Stimulated activated CD4-positive, alpha-beta T cell treated with anti-CD3 and anti-CD28 coated beads, Interleukin-12 subunit alpha, Interleukin-12 subunit beta, amount 100 ng/mL, for 4 hours (primary cell): ENCODE measurements around the gene TRIM29.
"Not testable (repeated sequence)": the region's sequence is repeated elsewhere in the genome, so short reads cannot be mapped to it uniquely, and the experiment has no call there.

Experiments used
- DNase-seq: peaks from one replicate; pipeline ENCODE4 v3.0.0-alpha.2; 2020

The TRIM29 gene, protein sequence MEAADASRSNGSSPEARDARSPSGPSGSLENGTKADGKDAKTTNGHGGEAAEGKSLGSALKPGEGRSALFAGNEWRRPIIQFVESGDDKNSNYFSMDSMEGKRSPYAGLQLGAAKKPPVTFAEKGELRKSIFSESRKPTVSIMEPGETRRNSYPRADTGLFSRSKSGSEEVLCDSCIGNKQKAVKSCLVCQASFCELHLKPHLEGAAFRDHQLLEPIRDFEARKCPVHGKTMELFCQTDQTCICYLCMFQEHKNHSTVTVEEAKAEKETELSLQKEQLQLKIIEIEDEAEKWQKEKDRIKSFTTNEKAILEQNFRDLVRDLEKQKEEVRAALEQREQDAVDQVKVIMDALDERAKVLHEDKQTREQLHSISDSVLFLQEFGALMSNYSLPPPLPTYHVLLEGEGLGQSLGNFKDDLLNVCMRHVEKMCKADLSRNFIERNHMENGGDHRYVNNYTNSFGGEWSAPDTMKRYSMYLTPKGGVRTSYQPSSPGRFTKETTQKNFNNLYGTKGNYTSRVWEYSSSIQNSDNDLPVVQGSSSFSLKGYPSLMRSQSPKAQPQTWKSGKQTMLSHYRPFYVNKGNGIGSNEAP

DNA sequence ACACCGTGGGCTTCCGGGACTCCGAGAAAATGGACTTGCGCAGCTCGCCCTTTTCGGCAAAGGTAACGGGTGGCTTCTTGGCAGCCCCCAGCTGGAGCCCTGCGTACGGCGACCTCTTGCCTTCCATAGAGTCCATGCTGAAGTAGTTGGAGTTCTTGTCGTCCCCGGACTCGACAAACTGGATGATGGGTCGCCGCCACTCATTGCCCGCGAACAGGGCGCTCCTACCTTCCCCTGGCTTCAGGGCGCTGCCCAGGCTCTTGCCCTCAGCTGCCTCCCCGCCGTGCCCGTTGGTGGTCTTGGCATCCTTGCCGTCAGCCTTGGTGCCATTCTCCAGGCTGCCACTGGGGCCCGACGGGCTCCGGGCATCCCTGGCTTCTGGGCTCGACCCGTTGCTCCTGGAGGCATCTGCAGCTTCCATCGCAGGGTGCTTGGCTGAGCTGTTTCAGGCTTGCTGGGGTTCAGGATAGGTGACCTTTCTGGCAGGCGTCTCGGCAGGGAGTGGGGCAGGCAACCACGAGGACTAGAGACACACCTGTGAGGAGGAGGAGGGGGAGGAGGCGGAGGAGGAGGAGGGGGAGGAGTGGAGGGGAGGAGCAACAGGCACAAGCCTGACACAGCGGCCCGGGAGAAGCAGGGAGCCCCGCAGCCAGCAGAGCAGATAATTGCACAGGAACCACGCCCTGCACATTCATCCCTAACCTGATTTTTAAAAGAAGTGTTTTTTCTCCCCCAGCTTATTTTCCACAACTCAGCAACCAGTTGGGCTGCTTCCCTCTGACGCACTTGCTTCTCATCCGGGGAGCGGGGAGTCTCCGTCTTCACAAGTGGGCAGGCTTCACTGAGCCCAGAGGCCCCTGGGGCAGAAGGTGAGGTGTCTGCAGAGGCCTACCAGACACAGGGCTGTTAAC lies at the start of gene TRIM29:
TSS of gene TRIM29 (minus strand) at position 503 of the 911 bp plus-strand sequence. CDS start at position 421, 82 bp downstream.
- DNase-seq, result no peak

DNA sequence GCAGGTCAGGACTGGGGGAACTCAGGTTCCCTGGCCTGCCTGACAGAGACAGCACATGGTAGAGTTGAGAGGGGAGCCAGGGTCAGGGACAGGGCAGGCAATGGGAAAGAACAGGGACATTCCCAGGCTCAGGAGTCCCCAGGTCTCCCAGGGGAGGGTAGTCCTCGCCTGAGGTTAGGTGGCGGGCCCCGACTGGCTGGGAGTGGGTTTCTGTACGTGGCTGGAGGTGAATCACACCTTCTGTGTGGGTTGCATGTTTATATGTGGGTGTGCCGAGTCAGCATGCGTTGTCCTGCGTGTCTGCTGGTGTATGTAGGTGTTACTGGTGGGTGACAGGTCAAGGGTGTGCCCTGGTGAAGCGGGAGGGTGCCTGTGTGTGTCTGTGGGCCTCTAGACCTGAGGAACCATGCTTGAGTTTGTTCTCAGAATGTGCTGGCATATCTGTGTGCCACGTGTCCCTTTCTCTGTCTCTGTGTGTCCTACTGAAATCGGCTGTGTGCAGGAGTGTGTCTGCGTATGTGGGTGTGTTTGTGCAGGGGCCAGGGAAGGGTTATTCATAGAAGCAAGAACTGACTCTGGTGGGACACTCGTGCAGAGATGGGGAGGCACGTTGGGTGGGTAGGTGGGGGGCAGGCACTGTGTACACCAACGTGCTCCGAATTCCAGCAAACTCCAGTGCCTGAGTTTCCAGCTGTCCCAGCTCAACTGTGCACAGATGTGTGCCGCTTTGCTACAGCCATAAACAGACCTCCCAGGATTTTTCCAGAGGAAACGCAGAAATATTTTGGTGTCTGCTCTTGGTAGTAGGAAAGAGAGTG lies 49.1 kb upstream of the TRIM29 start:
- DNase-seq, result no peak

DNA sequence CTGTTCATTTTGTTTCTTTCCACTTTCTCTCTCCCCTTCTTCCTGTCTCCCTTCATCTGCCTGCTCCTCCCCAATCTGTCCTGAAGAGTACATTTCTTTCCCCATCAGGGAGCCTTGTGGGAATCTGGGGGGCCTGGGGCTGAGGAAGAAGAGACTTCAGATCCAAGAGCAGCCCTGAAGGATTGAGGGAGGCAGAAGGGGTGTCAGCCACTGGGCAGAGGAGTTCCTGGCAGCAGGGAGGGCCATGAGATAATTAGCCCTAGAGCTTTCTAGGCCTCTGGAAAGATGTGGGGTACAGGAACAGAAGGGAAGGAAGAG lies 48.5 kb upstream of the TRIM29 start:
- no peak for DNase-seq

GRCh38 chr11:120185706-120186455 lies 48.0 kb upstream of the TRIM29 start:
- no peak for DNase-seq

DNA sequence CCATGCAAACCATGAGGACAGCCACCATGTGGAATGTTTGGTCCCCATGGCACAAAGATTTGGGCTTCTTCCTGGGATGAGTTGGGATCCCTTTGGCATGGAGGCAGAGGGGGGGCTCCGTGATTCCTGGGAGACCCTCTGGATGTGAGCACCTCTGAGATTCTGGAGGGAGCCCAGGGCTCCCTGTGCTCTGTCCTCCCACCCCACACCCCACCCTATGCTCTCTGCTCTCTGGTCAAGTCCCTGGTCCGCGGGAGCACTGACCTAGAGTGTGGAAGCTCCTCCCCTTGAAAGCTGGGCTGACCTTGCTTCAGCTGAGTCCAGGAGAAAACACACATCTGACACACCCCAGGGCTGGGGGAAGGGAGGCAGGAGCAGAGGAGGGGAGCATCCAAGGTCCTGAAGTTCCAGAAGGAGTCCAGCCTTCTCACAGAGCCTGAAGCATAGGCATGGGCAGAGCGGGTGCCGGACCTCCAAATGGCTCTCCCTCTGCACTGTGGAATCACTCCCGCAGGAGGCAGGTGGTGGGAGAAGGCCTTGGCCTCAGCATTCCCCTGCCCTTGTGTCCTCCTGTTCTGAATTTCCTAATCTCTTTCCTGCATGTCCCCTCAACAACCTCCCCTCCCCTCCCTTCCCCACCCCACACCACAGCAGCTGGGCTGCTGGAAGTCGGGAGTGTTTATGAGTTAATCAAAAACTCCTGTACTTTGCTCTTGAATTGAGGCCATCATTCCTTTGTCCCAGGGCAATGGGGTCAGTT lies 47.2 kb upstream of the TRIM29 start:
- no peak for DNase-seq

- DNase-seq, result no peak
These were observed 46.5 kb upstream of the TRIM29 start for GRCh38 chr11:120184371-120184945.

GRCh38 chr11:120183701-120184141 lies 45.8 kb upstream of the TRIM29 start:
- DNase-seq, result no peak

GRCh38 chr11:120182790-120183491 lies 45.0 kb upstream of the TRIM29 start:
- no peak for DNase-seq

DNA sequence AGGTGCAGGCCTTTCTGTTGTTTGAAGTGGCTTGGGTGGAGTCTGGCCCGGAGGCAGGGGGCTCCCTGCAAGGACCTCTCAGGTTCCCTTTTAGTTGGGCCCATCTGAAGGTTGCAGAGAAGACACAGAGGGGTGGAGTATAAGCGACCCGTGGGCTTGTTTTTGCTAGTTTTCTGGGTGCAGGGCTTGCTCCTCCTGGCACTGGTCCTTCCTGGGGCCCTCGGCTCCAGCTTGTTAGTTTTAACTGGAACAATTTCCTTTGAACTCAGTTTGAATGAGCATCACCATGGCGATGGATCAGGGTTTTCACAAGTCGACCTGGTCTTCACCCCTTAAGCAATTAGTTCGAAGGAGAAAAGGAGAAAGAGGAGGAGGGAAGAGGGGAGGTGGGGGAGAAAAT lies 44.5 kb upstream of the TRIM29 start:
- DNase-seq, result no peak

GRCh38 chr11:120181376-120181975 lies 43.6 kb upstream of the TRIM29 start:
- no peak for DNase-seq

GRCh38 chr11:120180551-120181232 lies 42.8 kb upstream of the TRIM29 start:
- no peak for DNase-seq

- DNase-seq, result not testable (repeated sequence)
These were observed 42.1 kb upstream of the TRIM29 start for GRCh38 chr11:120180063-120180462.

- DNase-seq, result no peak
These were observed 41.3 kb upstream of the TRIM29 start for GRCh38 chr11:120179057-120179672.

GRCh38 chr11:120178561-120179056 lies 40.7 kb upstream of the TRIM29 start:
- DNase-seq, result no peak

- no peak for DNase-seq
These were observed 37.0 kb upstream of the TRIM29 start for GRCh38 chr11:120174866-120175265.

DNA sequence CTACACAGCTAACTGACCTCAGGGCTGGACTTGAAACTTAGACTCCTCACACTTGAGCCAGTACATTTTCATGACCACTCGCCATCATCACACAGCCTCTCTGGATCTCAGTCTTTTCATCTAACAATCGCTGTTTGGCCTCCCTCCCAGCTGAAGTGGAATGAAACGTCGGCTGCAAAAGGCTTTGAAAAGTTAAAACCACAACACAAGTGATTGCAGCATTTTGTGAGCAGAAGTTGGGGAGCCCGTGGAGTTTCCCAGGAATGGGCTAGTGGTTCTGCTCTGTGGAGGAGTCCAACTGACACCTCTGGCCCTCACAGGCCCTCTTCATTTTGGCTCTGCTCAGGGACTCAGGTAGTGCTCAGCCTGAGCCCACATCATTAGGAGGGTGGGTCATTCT lies 35.9 kb upstream of the TRIM29 start:
- DNase-seq, result no peak

DNA sequence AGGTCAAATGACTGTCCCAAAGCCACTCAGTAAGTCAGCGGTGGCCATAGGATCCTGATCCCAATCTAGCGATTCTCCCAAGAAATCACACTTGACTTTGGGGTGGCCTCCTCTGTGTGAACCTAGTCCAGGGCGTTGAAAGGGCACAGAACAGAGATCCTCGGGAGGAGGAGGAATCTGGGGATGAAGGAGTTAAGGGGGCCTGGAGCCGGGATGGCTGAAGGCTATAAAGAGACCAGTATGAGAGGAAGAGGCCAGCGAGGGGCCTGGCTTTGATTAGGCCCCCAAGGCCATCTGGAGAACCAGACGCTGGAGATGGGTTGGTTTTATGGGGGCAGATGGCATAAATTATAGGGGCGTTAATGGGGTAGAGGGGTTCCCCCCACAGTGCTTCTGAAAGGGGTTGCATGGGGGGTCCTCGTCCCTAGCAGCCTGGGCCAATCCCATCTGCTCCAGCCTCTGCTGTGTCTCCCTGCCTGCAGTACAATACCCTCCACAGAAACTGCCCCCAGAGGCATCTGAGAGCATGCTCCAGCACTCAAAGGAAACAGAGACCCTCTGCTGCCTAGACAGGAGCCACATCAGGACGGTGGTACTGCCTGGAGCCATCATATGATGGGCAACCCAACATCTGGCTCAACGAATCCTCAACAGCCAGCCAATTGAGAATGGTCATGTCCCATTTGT lies 35.2 kb upstream of the TRIM29 start:
- no peak for DNase-seq
